HG02852 (cell line): ENCODE data around the gene PML.
"Not testable (repeated sequence)": the region's sequence is repeated elsewhere in the genome, so short reads cannot be mapped to it uniquely, and the experiment has no call there.

ENCODE experiments used
- ATAC-seq: cut with Tn5 transposase; IDR thresholded peaks from one replicate; pipeline ENCODE4 v1.9.1; 2021; ENCODE audit warnings: mild to moderate bottlenecking, moderate library complexity; ENCODE audit not compliant: unreplicated experiment

The PML gene

DNA sequence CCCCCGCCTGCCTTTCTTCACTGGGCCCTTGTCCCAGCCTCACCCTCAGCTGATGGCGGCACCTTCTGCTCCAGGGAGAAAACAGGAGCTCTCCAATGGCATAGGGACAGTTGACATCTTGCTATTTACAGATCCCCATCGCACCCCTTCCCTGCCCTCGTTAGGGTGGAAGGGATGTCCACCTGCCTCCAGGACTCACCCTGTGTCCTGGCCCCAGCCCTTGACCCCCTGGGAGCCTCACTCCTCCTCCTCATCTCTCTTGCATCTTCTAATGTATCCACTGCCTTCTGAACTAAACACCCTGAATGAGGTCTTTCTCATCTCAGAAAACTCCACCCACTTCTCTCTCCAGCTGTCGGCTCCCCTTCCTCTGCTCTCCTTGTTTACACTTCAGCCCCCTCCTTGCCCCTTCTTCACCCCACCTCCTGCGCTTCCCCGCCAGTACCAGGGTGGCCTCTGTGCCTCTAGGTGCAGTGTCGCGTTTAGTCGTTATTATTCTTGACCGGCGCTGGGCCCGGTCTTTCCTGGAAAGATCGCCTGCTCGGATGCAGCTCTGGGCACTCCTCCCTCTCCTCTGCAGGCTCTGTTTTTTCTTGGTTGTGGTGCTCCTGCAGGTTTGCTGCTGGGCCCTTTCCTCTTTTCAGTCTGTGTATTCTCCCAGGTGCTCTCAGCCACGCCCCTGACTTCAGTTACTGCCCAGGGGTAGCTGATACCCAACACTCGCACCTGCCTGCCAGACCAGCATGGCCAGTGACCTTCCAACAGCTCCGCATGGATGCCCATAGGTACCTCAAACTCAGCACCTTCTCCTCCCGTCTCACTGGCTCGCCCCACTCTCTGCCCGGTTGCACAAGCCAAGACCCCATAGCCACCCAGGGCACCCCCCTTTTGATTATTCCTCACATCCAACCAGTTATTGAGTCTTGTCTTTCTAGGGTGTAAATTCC is 42.9 kb downstream of the PML start:
- no peak for ATAC-seq

DNA sequence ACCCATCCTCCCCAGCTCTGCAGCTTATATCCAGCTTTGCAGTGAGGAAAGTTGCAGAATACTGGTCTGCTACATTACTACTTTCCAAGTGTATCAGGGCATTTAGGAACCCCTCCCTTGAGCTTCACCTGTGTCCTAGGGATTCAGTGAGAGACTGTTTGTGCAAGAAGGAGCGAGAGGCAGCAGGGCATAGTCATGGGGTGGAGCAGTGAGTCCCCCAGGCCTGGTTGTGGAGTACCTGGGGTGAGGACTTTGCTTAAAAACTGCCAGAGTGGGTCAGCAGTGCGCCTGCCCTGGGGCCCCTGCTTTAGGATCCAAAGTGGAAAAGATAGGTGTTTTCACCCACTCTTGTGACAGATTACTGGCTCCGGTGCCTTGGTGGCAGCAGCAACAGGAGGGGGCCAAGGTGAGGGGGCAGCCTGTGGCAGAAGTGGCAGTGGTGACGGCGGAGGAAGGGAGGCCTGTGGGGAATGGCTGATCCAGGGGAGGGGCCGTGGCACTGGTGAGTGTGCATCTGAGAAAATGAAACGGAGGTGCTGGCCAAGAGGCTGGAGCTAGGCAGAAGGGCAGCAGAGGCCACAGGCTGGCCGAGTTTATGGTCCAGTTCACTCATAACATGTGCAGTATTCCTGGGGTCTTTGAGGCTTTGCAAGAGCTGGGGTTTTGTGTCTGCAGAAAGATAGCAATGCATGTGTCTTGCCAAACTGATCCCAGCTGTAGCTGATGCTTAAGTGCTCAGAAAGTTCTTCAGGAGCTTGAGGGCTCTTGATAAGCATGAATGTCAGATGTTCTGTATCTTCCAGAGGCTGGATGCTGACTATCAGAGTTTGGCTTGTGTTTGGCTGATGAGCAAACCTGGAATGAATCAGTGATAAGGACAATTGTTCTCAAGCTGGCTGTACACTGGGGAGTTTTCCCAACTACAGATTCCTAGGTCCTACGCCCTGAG is 44.5 kb downstream of the PML start:
- no peak for ATAC-seq

DNA sequence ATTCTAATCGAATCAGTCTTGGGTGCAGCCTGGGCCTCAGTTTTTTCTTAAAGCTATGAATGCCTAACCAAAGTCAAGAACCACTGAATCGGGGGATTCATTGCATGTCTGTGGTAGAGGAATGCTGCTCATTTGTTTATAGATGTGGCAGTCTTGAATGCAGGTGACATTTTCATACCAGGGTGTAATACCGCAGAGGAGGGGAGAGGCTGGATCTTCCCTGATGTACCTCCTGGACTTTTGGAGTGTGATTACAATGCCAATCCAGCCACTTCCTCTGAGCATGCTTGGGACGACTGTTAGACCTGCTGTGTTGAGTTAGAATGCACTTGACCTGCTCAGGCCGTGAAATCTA is 45.1 kb downstream of the PML start:
- no peak for ATAC-seq

DNA sequence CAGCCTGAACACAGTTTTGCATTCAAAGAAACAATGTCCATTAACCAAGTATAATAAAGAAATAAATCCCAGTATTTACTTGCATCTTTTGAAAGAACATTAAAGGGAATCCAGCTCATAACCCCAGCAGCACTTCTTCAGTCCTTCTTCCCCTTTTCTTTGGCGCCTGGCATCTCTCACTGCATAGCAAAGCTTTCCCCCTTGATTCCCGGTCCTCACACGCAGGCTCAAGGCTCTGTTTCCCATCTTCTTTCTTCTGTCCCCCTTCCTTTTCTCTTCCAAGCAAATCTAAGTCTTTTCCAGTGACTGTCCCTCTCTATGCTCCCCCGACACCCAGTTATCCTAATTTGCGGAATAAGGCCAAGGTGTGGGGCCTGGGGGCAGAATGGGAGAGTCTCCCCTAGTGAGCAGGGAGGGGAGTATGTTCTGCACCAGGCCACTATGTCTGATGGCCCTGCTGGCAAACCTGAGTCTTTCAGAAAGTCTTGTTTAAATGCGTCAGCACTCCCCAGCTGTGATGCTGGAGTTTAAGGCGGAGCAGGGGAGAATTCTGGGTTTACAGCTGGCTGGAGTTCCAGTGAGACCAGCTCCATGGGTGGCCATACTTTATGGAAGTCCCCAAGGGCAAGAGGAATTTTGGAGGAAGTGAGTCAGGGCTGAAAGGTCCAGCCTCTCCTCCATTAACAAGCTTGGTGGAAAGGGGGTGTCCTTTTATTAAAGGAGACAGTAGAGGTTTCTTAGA is 45.8 kb downstream of the PML start:
- ATAC-seq = no peak

DNA sequence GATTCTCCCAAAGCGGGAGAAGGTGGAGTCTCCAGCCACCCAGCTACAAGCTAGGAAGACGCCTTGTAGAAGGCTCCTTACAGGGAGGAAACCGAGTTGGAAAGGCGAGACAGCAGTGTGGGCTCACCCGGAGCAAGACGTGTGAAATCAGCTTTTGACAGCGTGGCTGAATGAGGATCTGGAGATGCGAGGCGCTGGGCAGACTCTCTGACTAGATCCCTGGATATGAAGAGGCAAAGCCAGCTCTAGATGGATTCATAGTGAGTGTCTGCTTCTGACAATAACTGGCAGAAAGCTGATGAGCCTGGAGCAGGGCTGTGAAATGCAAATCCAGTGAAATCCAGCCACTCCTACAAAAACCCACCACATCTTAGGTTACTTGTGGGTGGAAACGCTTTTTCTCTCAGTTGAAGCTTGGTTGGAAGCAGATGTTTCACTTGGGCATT is 46.8 kb downstream of the PML start:
- ATAC-seq = no peak

DNA sequence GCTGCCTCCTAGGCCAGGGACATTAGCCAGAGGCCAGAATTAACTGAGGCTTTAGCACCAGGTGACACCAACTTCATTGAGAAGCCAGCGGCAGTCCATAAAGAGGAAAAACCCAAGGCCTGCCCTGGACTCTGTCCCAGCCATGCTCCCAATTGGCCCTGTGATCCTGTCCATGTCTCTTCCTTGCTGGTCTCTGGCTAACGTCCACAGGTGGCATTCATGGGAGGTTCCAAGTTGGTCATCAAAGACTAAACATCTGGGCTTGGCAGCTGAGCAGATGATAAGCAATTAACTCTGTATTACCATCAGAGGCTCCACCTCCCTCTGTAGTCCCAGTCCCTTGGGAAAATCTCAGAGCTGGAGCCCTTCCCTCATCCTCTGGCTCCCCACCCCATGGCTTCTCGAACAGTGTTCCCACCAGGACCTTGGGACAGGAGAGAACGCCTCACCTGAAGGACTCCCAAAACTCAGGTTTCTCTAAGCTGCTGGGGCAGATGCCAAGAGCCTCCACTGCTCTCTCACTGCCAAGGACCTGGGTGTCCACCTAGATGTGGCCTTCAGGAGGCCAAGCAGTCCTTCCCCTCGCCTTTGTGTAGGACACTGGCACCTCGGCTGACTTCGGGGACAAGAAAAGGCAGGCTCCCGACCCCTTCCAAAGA is 47.4 kb downstream of the PML start:
- no peak for ATAC-seq

DNA sequence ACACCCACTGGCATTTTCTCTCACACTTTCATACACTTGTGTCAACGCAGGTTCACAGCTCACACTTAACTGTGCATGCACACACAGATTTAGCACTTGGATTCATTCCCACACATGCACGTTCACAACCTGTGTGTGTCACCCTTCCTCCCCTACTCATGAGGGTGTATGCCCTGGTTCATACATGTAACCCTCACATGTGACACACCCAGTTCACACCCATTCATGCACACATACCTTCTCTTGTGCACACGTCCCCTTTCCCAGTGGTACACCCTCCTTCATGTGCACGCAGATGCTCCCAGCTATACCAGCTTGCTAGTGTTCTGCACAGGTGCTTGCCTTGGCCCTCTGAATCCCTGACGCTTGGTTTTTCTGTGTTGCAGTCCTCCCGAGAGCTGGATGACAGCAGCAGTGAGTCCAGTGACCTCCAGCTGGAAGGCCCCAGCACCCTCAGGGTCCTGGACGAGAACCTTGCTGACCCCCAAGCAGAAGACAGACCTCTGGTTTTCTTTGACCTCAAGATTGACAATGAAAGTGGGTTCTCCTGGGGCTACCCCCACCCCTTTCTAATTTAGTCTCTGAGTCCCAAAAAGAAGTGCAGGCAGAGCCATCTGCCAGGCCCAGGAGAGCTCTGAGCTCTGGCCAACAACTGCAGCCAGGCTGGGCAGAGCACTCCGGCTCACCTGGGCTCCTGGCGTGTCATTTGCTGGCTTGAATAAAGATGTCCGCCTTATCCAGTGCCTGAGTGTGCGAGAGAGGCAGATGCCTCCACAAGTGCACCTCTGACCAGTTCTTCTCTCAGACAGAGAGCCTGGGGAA is 48.3 kb downstream of the PML start:
- ATAC-seq = no peak

DNA sequence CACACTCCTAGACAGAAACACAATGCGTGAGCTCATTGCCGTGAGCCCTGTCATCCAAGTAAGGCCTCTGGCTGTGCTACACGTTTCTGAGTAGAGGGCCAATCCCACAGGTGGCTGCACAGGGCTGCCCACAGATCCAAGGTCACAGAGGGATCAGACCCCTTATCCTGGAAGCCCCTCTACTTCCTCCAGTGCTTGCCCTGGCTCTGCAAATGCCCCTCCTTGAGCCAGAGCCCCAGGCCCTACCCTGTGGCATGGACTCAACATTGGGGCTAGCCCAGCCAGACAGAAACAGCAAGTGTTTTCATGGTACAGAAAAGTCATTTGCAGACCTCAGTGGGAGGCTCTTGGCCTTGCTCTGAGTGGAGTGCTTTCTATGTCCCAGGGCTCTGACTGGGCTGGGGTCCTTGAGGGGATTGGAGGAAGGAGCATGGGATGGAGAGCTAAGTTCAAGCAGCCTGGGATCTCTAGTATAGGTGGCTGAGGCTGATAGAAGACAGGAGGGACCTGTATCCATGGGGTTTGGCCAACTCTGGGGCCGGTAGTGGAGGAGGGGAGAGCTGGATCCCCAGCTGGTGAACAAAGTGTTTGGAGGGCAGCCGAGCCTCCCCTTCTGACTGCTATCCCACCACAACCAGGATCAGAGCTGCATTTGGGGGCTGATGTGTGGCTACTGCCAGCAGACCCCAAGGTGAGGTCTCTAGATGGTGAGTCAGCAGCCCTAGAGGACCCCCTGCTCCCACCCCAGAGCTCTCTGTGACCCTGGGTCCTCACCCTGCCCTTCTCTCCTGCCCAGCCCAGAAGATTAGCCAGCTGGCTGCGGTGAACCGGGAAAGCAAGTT is 49.1 kb downstream of the PML start:
- no peak for ATAC-seq

DNA sequence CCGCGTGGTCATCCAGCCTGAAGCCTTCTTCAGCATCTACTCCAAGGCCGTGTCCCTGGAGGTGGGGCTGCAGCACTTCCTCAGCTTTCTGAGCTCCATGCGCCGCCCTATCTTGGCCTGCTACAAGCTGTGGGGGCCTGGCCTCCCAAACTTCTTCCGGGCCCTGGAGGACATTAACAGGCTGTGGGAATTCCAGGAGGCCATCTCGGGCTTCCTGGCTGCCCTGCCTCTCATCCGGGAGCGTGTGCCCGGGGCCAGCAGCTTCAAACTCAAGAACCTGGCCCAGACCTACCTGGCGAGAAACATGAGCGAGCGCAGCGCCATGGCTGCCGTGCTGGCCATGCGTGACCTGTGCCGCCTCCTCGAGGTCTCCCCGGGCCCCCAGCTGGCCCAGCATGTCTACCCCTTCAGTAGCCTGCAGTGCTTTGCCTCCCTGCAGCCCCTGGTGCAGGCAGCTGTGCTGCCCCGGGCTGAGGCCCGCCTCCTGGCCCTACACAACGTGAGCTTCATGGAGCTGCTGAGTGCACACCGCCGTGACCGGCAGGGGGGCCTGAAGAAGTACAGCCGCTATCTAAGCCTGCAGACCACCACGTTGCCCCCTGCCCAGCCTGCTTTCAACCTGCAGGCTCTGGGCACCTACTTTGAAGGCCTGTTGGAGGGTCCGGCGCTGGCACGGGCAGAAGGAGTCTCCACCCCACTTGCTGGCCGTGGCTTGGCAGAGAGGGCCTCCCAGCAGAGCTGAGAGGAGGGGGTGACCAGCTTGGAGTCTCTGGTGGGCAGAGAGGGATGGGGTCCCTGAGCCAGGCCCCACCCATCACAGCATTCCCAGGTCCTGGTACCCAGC is 50.0 kb downstream of the PML start:
- no peak for ATAC-seq

DNA sequence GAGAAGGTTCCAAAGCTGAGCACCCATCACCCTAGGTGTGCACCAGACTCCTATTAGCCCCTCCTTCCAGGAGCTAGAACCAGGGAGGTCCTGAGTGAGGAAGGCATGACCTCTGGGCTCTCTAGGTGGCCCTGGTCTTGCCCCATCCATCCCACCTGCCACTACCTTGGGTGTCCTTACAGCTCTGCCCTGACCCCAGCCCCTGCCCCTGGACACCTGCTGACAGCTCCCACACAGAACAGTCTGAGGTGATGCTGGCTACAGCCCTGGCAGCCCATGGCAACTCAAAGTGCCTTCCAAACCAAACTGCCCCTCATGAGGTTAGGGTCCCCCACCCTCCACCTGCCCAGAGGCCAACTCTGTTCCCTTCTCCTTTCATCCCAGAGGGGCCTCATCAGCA is 50.7 kb downstream of the PML start:
- no peak for ATAC-seq

DNA sequence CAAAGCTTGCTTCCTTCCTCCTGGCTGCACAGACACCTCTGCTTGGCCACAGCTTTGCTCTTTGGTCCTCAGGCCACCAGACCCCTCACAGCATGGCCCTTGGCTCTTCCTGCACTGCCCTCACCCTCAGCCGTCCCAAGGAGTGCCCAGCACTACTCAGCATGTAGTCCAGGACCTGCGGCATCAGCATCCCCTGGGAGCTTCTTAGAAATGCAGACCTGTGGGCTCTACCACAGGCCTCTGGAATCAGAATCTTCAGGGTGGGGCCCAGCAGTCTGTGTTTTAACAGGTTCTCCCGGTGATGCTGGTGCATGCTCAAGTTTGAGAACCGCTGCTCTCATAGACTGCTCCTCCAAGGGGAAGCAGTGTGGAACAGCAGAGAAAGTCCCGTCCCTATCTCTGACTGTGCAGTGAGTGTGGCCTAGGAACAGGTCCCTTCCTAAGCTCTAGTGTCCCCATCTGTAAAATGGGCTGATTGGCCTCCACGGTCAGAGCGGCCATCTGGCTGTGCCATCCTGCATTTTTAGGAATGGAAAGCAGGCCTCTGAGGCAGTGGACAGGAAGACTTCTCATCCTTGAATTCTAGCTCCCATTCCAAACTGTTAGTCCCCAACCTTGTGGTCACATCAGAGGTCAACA is 51.2 kb downstream of the PML start:
- ATAC-seq = no peak

DNA sequence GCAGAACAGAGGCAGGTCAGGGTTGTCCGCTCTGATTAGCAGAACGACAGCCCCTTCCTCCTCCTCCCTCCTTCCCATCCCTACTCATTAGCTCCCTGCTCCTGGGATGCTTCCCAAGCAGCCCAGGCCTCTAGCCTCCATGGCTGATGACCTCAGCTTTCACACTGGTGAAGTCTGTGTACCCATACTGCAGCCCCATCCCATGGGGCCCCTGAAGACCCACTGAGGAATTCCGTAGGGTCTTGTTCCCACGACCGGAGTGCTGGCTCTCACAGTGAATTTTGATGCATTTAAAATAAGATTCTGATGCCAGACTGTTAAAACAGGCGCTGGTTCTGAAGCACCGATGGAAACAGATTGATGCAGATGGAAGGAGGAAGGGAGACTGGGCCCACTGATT is 51.8 kb downstream of the PML start:
- ATAC-seq = no peak

DNA sequence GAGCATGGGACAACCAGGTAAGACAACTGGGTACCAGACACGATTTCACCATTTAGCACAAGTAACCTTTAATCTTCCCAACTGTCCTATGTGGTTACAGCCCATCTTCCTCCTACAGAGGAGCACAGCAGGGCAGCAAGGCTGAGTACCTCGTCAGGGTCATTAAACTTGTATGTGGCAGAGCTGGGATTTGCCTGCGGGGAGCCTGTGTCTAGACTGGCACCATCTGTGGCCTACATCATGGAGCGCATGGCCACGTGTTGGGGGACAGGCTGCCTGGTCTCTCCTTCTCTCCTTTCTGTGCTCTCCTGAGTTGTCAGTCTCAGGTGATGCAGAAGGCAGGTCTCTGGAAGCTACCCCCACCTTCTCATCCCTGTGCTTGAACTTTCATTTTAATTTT is 55.6 kb downstream of the PML start:
- no peak for ATAC-seq

DNA sequence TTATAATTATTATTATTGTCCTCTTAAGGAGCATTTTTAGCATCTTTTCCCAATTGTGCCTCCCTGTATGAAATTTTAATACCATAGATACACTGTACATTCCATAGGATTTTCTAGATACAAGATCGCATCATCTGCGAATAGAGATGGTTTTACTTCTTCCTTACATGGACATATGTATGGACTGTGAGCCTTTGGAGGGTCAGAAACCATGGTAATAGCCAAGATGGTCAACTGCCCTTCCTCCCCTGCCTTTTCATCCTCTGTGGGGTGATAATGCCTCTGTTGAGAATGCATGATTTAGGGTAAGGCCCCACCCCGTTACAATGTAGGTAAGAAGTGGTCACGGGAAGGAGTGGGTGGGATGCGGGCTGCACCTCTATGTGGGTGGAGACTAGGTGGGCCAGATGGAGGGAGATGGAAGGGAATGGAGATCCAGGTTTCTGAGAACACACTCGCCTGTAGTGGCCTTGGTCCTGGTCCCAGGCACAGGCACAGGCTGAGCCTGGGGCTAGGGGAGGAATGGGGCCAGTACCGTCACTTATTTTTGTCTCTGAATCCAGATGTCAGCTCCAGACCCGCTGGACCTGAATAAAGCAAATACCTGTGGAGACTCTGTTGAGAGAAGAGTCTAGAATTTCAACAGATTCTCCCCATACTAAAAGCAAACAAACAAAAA is 56.2 kb downstream of the PML start:
- ATAC-seq = no peak

DNA sequence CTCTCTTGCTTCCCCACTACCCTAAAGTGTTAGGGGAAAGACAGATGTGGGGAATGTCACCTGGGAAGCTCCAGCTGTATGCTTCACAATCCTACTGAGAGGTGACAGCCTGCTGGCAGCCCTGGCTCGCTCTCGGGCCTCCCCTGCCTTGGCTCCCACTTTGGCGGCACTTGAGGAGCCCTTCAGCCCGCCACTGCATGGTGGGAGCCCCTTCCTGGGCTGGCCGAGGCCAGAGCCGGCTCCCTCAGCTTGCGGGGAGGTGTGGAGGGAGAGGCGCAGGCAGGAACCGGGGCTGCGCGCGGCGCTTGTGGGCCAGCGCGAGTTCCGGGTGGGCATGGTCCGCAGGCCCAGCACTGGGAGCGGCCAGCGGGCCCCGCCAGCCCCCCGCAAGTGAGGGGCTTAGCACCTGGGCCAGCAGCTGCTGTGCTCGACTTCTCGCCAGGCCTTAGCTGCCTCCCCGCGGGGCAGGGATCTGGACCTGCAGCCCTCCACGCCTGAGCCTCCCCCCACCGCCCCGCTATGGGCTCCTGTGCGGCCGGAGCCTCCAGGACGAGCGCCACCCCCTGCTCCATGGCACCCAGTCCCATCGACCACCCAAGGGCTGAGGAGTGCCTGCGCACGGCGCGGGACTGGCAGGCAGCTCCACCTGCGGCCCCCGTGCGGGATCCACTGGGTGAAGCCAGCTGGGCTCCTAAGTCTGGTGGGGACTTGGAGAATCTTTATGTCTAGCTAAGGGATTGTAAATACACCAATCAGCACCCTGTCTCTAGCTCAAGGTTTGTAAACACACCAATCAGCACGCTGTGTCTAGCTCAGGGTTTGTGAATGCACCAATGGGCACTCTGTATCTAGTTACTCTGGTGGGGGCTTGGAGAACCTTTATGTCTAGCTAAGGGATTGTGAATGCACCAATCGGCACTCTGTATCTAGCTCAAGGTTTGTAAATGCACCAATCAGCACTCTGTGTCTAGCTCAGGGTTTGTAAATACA is 58.0 kb downstream of the PML start:
- not testable (repeated sequence) for ATAC-seq

DNA sequence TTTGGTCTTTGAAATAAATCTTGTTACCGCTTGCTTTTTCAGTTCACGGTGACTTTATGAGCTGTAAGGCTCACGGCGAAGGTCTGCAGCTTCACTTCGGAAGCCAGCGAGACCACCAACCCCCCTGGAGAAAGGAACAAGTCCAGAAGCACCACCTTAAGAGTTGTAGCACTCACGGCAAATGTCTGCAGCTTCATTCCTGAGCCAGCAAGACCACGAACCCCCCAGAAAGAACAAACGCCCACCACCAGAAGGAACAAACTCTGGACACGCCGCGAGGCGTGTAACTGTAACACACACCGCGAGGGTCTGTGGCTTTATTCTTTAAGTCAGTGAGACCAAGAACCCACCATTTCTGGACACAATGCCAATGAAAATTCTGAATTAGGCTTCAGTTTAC is 59.0 kb downstream of the PML start:
- no peak for ATAC-seq
